ENCODE measurements around the gene SELENOF. TPM values are rescaled to one million over a fixed set of nuclear protein-coding genes. Genes with fewer than 3 reads are reported as not detected.
"Not testable (repeated sequence)": the region's sequence is repeated elsewhere in the genome, so short reads cannot be mapped to it uniquely, and the experiment has no call there.

Gene SELENOF
- total RNA-seq, 6 experiments from 2014 or later: 95.5 to 130 (median 107) TPM

DNA sequence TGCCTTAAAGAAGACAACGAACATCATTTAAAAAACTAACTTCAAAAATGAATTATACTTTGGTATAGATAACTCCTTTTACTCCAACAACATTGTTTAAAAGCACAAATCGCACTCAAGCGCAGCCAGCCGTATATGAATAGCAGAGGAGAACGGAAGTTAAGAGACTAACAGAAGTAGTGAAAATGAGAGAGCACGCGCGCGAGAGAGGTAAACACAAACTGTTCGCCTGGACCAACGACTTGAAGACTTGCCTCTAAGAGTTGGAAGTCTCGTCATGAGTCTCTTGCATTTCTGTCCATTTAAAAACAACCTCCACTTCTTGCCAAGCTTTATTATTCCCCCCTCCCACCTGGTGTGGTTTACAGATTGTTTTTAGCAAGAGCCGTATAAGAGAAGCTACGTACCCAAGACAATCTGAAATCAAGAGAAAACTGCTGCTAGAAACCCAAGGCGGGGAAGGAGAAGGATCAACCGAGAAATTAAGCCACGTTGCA, 479 bp downstream of the SELENOF start:
- Histone ChIP-seq H3K27me3 (no peaks in the 10 kb centered on the region), H3K27ac (peak overlapping the region; percentile 87 to 91 (median 91)), H3K9me3 (no peaks in the 10 kb centered on the region), H3K36me3 (no peaks in the 10 kb centered on the region), H3K4me1 (peaks cover 0 to 18% (median 8%) of the 10 kb centered on the region in 4 donors), H3K4me3 (peak overlapping the region; percentile 66 to 90 (median 83))
- TF ChIP-seq CTCF (IDR thresholded peaks at IDR 0.05) (no peak), POLR2A (IDR thresholded peaks at IDR 0.05) (no peak)
- intact Hi-C loops (cut with DNase I): no loop called here
- WGBS (ENCODE audit: insufficient coverage, low coverage, low lambda C conversion rate, missing lambda C conversion rate): under 1% methylated on average over 17 of the region's 17 CpGs
- DNase-seq (peak in 1 of 3 donors; percentile 34), ATAC-seq (peak in 1 of 4 donors; percentile 21)

GRCh38 chr1:86912281-86912900, 1.5 kb downstream of the SELENOF start:
- Histone ChIP-seq H3K36me3 (no peaks in the 10 kb centered on the region), H3K27me3 (no peaks in the 10 kb centered on the region), H3K9me3 (no peaks in the 10 kb centered on the region), H3K27ac (no peak overlapping the region), H3K4me1 (peaks cover 0 to 18% (median 8%) of the 10 kb centered on the region in 4 donors), H3K4me3 (peak overlapping the region in 2 of 3 donors; percentile 83 to 90)
- intact Hi-C loops (cut with DNase I): no loop called here
- ATAC-seq (peak in 1 of 4 donors; percentile 20), DNase-seq (no peak)
- TF ChIP-seq POLR2A (IDR thresholded peaks at IDR 0.05): no peak
- no peak for TF ChIP-seq CTCF (IDR thresholded peaks at IDR 0.05)
- 30% methylated on average over 6 of the region's 6 CpGs for WGBS (ENCODE audit: insufficient coverage, low coverage, low lambda C conversion rate, missing lambda C conversion rate)

GRCh38 chr1:86906419-86906818, 7.5 kb downstream of the SELENOF start:
- TF ChIP-seq CTCF (IDR thresholded peaks at IDR 0.05) (no peak), POLR2A (IDR thresholded peaks at IDR 0.05) (no peak)
- 7% methylated on average over 2 of the region's 2 CpGs for WGBS (ENCODE audit: insufficient coverage, low coverage, low lambda C conversion rate, missing lambda C conversion rate)
- no peak for DNase-seq

GRCh38 chr1:86905875-86906274, 8.1 kb downstream of the SELENOF start:
- 0% methylated on average over 1 of the region's 1 CpG for WGBS (ENCODE audit: insufficient coverage, low coverage, low lambda C conversion rate, missing lambda C conversion rate)
- Histone ChIP-seq H3K27me3 (no peaks in the 10 kb centered on the region), H3K36me3 (peaks cover 0 to 2% (median under 1%) of the 10 kb centered on the region in 4 donors), H3K4me3 (no peak overlapping the region), H3K4me1 (no peaks in the 10 kb centered on the region), H3K9me3 (no peaks in the 10 kb centered on the region), H3K27ac (no peak overlapping the region)
- ATAC-seq: no peak
- no peak for DNase-seq
- intact Hi-C loops (cut with DNase I): no loop called here
- TF ChIP-seq CTCF (IDR thresholded peaks at IDR 0.05) (no peak), POLR2A (IDR thresholded peaks at IDR 0.05) (no peak)

More at GRCh38 chr1:86906419-86906818, 7.5 kb downstream of the SELENOF start:
- intact Hi-C loops (cut with DNase I): no loop called here
- Histone ChIP-seq H3K9me3 (no peaks in the 10 kb centered on the region), H3K4me3 (no peak overlapping the region), H3K4me1 (no peaks in the 10 kb centered on the region), H3K27me3 (no peaks in the 10 kb centered on the region), H3K36me3 (no peaks in the 10 kb centered on the region), H3K27ac (no peak overlapping the region)
- peak in 1 of 4 donors; percentile 23 for ATAC-seq

GRCh38 chr1:86899401-86899800, 14.5 kb downstream of the SELENOF start:
- WGBS (ENCODE audit: insufficient coverage, low coverage, low lambda C conversion rate, missing lambda C conversion rate): no CpG with 5 or more reads among the region's 33 CpGs
- H3K27ac ChIP-seq; DNase-seq; H3K36me3 ChIP-seq; H3K27me3 ChIP-seq; H3K9me3 ChIP-seq; ATAC-seq; intact Hi-C loops (cut with DNase I); H3K4me1 ChIP-seq; H3K4me3 ChIP-seq: not testable (repeated sequence)
